ENCODE measurements around the gene GALNT10. TPM values are rescaled to one million over a fixed set of nuclear protein-coding genes. Genes with fewer than 3 reads are reported as not detected.

Gene GALNT10
- total RNA-seq, 1 experiment from 2014 or later: 22.9 TPM

DNA sequence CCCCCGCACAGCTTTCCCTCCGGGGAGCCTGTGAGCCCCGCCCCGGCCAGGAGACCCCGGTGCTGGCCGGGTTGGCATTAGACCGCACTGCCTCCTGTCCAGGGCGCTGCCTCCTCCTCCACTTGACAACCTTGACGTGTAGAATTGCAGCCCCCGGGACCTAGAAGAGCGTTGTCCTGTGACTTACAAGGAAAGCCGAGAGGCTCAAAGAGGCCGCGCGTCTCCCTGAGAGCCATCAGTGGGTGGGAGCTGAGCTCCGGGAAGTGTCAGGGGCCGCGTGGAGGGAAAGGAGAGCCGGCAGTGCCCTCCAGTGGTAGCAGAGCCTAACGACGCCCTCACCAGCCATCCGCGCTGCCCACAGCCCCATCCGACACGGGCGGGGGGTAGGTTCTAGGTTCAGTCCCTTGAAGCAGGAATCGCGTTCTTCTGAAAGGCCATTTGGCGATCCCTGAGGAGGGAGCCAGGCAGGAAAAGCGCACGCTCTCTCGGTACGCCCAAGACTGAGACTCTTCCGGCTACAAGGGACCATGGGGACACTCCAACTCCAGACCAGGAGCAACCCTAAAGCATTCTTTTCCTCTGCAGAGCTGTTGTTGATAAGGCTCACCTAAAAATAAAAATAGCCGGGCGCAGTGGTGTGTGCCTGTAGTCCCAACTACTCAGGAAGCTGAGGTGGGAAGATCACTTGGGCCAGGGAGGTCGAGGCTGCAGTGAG is 214.7 kb downstream of the GALNT10 start (continued):
- TF ChIP-seq, protein P1, sequence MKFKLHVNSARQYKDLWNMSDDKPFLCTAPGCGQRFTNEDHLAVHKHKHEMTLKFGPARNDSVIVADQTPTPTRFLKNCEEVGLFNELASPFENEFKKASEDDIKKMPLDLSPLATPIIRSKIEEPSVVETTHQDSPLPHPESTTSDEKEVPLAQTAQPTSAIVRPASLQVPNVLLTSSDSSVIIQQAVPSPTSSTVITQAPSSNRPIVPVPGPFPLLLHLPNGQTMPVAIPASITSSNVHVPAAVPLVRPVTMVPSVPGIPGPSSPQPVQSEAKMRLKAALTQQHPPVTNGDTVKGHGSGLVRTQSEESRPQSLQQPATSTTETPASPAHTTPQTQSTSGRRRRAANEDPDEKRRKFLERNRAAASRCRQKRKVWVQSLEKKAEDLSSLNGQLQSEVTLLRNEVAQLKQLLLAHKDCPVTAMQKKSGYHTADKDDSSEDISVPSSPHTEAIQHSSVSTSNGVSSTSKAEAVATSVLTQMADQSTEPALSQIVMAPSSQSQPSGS (CRISPR knock-in tag; IDR thresholded peaks at IDR 0.05; ENCODE audit: borderline replicate concordance, low read depth): no peak
- TF ChIP-seq, protein P2, sequence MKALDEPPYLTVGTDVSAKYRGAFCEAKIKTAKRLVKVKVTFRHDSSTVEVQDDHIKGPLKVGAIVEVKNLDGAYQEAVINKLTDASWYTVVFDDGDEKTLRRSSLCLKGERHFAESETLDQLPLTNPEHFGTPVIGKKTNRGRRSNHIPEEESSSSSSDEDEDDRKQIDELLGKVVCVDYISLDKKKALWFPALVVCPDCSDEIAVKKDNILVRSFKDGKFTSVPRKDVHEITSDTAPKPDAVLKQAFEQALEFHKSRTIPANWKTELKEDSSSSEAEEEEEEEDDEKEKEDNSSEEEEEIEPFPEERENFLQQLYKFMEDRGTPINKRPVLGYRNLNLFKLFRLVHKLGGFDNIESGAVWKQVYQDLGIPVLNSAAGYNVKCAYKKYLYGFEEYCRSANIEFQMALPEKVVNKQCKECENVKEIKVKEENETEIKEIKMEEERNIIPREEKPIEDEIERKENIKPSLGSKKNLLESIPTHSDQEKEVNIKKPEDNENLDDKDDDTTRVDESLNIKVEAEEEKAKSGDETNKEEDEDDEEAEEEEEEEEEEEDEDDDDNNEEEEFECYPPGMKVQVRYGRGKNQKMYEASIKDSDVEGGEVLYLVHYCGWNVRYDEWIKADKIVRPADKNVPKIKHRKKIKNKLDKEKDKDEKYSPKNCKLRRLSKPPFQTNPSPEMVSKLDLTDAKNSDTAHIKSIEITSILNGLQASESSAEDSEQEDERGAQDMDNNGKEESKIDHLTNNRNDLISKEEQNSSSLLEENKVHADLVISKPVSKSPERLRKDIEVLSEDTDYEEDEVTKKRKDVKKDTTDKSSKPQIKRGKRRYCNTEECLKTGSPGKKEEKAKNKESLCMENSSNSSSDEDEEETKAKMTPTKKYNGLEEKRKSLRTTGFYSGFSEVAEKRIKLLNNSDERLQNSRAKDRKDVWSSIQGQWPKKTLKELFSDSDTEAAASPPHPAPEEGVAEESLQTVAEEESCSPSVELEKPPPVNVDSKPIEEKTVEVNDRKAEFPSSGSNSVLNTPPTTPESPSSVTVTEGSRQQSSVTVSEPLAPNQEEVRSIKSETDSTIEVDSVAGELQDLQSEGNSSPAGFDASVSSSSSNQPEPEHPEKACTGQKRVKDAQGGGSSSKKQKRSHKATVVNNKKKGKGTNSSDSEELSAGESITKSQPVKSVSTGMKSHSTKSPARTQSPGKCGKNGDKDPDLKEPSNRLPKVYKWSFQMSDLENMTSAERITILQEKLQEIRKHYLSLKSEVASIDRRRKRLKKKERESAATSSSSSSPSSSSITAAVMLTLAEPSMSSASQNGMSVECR (CRISPR knock-in tag; IDR thresholded peaks at IDR 0.05; ENCODE audit: borderline replicate concordance): no peak
- TF ChIP-seq, protein P3, sequence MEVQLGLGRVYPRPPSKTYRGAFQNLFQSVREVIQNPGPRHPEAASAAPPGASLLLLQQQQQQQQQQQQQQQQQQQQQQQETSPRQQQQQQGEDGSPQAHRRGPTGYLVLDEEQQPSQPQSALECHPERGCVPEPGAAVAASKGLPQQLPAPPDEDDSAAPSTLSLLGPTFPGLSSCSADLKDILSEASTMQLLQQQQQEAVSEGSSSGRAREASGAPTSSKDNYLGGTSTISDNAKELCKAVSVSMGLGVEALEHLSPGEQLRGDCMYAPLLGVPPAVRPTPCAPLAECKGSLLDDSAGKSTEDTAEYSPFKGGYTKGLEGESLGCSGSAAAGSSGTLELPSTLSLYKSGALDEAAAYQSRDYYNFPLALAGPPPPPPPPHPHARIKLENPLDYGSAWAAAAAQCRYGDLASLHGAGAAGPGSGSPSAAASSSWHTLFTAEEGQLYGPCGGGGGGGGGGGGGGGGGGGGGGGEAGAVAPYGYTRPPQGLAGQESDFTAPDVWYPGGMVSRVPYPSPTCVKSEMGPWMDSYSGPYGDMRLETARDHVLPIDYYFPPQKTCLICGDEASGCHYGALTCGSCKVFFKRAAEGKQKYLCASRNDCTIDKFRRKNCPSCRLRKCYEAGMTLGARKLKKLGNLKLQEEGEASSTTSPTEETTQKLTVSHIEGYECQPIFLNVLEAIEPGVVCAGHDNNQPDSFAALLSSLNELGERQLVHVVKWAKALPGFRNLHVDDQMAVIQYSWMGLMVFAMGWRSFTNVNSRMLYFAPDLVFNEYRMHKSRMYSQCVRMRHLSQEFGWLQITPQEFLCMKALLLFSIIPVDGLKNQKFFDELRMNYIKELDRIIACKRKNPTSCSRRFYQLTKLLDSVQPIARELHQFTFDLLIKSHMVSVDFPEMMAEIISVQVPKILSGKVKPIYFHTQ (CRISPR knock-in tag; IDR thresholded peaks at IDR 0.05): no peak
- TF ChIP-seq ELF4 (CRISPR knock-in tag; IDR thresholded peaks at IDR 0.05; ENCODE audit: low read depth) (no peak), SOX15 (CRISPR knock-in tag; IDR thresholded peaks at IDR 0.05) (no peak), ETV6 (CRISPR knock-in tag; IDR thresholded peaks at IDR 0.05) (0 out of 2 replicates have a peak, but pooled peaks have one; percentile 45), NFE2L1 (CRISPR knock-in tag; IDR thresholded peaks at IDR 0.05) (no peak), ESRRA (CRISPR knock-in tag; IDR thresholded peaks at IDR 0.05; ENCODE audit: borderline replicate concordance) (no peak), JAZF1 (CRISPR knock-in tag; IDR thresholded peaks at IDR 0.05) (no peak), ZNF121 (CRISPR knock-in tag; IDR thresholded peaks at IDR 0.05) (no peak), ZNF263 (CRISPR knock-in tag; IDR thresholded peaks at IDR 0.05; ENCODE audit: low read depth) (no peak)
- TF ChIP-seq, protein P4, sequence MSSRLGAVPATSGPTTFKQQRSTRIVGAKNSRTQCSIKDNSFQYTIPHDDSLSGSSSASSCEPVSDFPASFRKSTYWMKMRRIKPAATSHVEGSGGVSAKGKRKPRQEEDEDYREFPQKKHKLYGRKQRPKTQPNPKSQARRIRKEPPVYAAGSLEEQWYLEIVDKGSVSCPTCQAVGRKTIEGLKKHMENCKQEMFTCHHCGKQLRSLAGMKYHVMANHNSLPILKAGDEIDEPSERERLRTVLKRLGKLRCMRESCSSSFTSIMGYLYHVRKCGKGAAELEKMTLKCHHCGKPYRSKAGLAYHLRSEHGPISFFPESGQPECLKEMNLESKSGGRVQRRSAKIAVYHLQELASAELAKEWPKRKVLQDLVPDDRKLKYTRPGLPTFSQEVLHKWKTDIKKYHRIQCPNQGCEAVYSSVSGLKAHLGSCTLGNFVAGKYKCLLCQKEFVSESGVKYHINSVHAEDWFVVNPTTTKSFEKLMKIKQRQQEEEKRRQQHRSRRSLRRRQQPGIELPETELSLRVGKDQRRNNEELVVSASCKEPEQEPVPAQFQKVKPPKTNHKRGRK (CRISPR knock-in tag; IDR thresholded peaks at IDR 0.05; ENCODE audit: borderline replicate concordance): no peak
- TF ChIP-seq, protein P5, sequence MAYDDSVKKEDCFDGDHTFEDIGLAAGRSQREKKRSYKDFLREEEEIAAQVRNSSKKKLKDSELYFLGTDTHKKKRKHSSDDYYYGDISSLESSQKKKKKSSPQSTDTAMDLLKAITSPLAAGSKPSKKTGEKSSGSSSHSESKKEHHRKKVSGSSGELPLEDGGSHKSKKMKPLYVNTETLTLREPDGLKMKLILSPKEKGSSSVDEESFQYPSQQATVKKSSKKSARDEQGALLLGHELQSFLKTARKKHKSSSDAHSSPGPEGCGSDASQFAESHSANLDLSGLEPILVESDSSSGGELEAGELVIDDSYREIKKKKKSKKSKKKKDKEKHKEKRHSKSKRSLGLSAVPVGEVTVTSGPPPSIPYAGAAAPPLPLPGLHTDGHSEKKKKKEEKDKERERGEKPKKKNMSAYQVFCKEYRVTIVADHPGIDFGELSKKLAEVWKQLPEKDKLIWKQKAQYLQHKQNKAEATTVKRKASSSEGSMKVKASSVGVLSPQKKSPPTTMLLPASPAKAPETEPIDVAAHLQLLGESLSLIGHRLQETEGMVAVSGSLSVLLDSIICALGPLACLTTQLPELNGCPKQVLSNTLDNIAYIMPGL (CRISPR knock-in tag; IDR thresholded peaks at IDR 0.05): peak; percentile 61; the same call in 1 of the 2 replicates

Measured in WTC11 (cell line).